NCI-H345 treated with DMSO at 0.1 percent for 48 hours (cell line): ENCODE results near the gene MESP2.

Experiments used
- DNase-seq: peaks from one replicate; lab custom pipeline; 2025; ENCODE audit not compliant: unreplicated experiment; lab: John Stamatoyannopoulos, UW

MESP2 gene

GRCh38 chr15:89799011-89799911 is 23.1 kb downstream of the MESP2 start:
- no peak for DNase-seq

GRCh38 chr15:89799918-89800498 is 23.9 kb downstream of the MESP2 start:
- no peak for DNase-seq

GRCh38 chr15:89801471-89802195 is 25.5 kb downstream of the MESP2 start:
- DNase-seq: no peak

GRCh38 chr15:89802231-89802928 is 26.2 kb downstream of the MESP2 start:
- DNase-seq: no peak

GRCh38 chr15:89802986-89803824 is 27.1 kb downstream of the MESP2 start:
- no peak for DNase-seq

- no peak for DNase-seq
These were observed 28.0 kb downstream of the MESP2 start for GRCh38 chr15:89803941-89804800.

GRCh38 chr15:89805241-89806209 is 29.4 kb downstream of the MESP2 start:
- no peak for DNase-seq

- no peak for DNase-seq
These were observed 30.1 kb downstream of the MESP2 start for GRCh38 chr15:89806210-89806558.

GRCh38 chr15:89806559-89807550 is 30.7 kb downstream of the MESP2 start:
- no peak for DNase-seq

GRCh38 chr15:89807689-89808088 is 31.6 kb downstream of the MESP2 start:
- no peak for DNase-seq

- no peak for DNase-seq
These were observed 32.2 kb downstream of the MESP2 start for GRCh38 chr15:89808160-89808870.

- no peak for DNase-seq
These were observed 33.1 kb downstream of the MESP2 start for GRCh38 chr15:89809093-89809786.

- DNase-seq: no peak
These were observed 33.6 kb downstream of the MESP2 start for GRCh38 chr15:89809787-89810148.

GRCh38 chr15:89810837-89811236 is 34.7 kb downstream of the MESP2 start:
- no peak for DNase-seq

GRCh38 chr15:89812011-89812846 is 36.1 kb downstream of the MESP2 start:
- no peak for DNase-seq
